ENCODE results near the gene CASP8.
"Not testable (repeated sequence)": the region's sequence is repeated elsewhere in the genome, so short reads cannot be mapped to it uniquely, and the experiment has no call there.

Gene CASP8

DNA sequence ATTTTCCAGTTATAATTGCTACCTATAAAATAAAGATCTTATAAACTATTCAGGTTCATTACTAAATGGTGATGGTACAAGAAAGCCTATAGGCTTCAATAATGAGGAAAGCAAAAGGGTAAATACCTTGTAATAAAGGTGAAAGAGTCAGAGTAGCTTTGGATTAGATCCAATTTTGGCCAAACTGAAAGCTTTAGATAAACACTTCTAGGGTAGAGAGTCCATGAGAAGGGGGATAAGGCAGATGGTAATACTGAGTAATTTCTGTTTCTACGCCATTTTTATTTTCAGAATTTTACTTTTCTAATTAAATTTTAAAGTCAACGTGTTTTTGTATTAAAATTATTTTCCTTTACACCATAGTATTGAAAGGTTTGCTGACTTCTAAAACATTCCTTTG, 9.4 kb downstream of the CASP8 start:
- DNase-seq (ENCODE audit: low read depth in 2 of 2): no peak

GRCh38 chr2:201270293-201271001, 10.1 kb downstream of the CASP8 start:
- DNase-seq (ENCODE audit: low read depth in 2 of 2): no peak

DNA sequence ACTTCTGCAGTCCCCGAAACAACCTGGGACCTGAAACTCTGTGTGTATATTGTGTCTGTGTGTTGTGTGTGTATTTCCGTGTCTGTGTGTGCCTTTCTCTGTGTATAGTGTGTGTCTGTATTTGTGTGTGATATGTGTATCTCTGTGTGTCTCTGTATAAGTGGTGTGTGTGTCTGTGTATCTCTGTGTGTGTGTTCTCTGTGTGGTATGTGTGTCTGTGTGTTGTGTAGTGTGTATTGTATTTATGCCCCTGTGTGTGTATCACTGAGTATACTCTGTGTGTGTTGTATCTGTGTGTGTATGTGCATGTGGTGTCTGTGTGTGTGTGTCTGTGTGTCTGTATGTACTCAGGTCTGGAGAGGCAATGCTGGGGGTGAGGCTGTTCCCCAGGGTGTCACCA, 11.6 kb downstream of the CASP8 start:
- DNase-seq (ENCODE audit: low read depth in 2 of 2): no peak

DNA sequence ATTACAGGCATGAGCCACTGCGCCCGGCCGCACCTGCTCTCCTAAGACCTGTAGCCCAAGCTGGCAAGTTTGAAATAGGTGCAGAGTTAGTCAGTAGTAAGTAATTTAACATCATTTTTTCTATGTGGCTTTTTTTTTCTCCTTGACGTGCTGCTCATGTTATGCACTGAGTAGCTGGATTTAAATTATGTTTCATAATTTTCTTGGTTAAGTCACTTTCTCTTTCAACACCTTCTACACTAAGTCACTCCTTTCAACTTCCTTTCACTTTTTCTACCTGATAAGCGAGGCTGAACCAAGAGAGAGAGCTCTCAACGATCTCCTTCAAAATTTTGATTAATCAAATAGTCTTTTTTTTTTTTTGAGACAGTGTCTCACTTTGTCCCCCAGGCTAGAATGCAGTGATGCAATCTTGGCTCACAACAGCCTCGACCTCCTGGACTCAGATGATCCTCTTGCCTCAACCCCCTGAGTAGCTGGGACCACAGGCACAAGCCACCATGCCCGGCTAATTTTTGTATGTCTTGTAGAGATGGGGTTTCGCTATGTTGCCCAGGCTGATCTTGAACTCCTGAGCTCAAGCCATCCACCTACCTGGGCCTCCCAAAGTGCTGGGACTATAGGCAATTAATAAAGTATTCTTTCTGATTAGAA, 13.1 kb downstream of the CASP8 start:
- DNase-seq (ENCODE audit: low read depth in 2 of 2): no peak

GRCh38 chr2:201275069-201275468, 14.7 kb downstream of the CASP8 start:
- no peak for DNase-seq (ENCODE audit: low read depth in 2 of 2)

DNA sequence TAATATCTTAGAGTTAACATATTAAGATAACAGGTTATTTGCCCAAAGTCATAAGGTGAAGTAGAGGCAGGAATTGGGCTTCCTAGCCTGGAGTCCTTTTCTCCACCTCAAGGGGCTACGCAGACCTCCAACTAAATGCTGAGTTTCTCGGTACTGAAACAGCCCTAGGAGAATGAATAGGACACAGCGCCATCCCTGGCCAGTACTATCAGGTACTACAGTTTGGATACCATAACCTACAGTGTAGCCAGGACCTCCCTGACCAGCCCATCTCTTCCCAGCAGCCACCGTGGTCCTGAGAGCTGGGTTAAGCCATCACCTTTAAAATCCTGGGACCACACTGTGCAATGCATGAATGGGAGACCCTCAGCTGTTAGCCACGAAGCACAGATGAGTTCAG, 15.7 kb downstream of the CASP8 start:
- no peak for DNase-seq (ENCODE audit: low read depth in 2 of 2)

DNA sequence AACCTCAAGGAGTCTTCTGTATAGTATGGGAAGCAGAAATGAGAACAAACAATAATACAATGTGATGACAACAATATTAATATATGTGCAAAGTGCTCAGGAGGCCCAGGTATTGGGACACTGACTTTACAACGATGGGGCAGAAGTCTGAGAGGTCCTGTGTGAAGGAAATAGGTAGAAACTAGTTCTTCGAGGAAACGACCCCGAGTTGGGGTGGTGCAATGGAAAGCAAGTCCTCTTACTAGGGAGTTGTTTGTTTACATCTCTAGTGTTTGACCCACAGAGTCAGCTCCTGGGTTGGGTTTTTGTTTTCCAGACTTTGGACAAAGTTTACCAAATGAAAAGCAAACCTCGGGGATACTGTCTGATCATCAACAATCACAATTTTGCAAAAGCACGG, 16.2 kb downstream of the CASP8 start:
- no peak for DNase-seq (ENCODE audit: low read depth in 2 of 2)

DNA sequence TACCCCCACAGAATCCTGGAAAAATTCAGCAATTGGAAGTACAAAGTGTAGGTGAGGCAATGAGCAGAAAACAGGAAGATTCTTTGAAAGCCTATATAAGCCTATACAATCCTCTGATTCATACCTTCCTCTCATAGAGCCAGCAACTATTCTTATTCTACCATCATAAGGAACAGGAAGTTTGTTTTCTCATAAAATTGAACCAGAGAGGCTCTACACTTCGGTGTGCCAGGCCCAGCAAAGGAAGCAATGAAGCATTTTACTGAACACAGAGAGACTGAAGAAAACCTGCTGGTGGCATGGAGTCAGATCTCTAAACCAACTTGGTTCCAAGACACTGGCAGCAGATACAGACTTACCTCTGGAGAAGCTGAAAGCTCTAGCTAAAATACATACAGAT, 18.7 kb downstream of the CASP8 start:
- DNase-seq (ENCODE audit: low read depth in 2 of 2): no peak

DNA sequence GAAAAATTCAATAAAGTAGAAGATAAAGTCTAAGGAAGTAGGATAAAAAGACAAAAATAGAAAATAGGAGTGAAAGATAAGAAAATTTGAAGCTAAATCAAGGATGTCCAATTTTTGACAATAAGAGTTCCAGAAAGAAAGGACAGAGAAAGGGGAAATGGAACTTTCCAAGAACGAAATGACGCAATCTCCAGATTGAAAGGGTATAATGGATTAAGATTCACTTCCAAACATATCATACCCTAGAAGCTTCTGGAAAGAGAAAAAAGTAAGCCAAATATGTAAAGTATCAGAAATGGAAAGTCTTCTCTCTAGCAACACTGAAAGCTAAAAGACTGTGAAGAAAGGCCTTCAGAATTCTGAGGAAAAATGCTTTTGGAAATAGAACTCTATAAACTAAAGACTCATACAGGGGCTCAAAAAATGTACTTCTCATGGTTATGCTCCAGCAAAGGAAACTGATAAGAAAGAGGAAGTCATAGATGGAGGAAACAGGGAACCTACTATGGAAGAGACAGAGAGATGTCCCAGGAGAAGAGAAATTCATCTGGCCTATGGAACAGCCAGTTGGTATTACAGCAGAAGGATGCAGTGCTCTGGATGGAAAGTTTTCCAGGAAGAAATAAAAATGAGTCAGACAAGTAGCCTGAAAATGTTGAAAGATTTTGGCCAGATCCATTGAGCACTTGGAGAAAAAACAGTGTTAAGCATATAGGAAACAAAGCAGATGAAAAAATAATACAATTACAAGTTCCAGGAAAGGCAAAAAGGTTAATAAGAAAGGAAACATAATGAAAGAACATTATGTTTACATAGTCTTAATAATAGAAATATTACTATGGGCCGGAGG, 20.1 kb downstream of the CASP8 start:
- no peak for DNase-seq (ENCODE audit: low read depth in 2 of 2)

GRCh38 chr2:201285499-201285898, 25.2 kb downstream of the CASP8 start:
- no peak for DNase-seq (ENCODE audit: low read depth in 2 of 2)

GRCh38 chr2:201290457-201291148, 30.3 kb downstream of the CASP8 start:
- not testable (repeated sequence) for DNase-seq (ENCODE audit: low read depth in 2 of 2)

DNA sequence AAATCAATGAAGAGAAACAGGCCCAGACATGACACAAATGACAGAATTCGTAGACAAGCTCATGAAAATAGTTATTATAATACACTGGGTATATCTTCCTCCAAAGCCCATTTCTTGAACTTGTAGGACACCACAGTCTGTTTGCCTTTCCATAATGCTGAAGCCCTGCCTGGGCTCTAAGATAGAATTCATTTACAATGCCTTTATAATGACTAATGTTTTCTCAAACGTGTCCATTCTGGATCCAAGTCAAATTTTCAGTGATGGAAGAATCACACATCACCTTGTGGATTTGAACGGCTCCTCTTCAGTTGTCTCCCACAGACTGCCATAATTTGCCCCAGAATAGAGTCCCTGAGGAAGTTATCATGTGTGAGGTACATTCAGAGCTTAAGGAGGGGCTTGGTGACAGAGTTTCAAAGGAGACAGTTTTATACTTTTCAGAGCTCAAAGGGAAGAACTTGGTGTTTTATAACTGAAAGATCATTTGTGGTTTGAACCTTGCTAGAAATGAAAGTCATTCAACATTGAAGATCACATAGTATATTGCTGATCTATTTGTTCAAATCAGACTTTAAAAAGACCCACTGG, 38.2 kb downstream of the CASP8 start:
- no peak for DNase-seq (ENCODE audit: low read depth in 2 of 2)

DNA sequence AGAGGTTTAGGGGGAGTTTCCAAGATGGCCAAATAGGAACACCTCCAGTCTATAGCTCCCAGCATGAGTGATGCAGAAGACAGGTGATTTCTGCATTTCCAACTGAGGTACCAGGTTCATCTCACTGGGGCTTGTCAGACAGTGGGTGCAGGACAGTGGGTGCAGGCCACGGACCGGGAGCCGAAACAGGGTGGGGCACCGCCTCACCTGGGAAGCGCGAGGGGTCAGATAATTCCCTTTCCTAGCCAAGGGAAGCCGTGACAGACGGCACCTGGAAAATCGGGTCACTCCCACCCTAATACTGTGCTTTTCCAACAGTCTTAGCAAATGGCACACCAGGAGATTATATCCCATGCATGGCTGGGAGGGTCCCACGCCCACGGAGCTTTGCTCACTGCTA, 39.6 kb downstream of the CASP8 start:
- DNase-seq (ENCODE audit: low read depth in 2 of 2): not testable (repeated sequence)

DNA sequence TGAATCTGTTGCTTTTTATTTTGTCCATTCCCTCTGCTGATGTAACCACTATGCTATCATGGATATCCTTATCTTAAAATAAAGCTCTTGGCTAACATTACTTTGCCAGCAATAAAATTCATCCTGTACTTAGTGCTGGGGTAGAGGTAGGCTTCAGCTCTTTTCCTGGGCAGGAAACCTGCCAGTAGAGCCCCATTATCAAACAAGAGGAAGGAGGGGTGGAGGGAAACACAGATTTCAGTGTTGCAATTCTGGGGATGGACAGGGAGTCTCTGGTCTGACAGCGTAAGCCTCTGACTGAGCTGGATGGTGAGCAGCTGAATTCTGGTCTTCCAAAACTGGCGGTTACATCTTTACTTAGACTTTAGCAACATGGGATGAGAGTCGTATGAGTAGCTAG, 47.5 kb downstream of the CASP8 start:
- no peak for DNase-seq (ENCODE audit: low read depth in 2 of 2)

DNA sequence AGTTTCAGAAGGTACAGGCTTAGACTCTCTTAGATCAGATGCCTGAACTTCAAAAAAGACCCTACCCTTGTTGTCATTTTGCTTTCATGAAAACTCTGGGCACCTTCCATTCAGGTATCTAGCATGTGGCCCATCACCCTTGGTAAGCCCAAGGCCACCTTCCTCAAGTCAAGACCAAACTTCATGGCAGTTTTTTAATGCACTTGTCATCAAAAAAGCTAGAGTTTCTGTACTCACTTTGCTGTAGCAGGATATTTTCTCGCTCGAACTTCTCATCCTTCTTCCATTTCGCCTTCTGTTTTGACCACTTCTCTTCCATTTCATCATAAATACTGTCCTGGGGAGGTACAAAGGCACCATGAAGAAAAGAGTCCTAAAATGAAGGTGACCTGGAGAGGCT, 48.6 kb downstream of the CASP8 start:
- DNase-seq (ENCODE audit: low read depth in 2 of 2): no peak

- no peak for DNase-seq (ENCODE audit: low read depth in 2 of 2)
Measured at GRCh38 chr2:201313362-201313761, 53.0 kb downstream of the CASP8 start.

DNA sequence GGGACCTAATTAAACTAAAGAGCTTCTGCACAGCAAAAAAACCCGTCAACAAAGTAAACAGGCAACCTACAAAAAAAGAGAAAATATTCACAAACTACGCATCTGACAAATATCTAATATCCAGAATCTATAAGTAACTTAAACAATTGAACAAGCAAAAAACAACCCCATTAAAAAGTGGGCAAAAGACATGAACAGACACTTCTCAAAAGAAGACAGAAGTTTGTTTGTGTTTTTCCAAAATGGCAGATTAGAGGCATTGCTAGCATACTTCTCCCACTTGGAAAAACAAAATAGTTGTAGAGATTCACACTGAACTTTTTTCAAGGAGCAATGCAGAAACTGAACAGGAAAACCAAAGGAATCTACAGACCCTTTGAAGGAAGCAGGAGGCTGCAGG, 59.2 kb downstream of the CASP8 start:
- DNase-seq (ENCODE audit: low read depth in 2 of 2): no peak

DNA sequence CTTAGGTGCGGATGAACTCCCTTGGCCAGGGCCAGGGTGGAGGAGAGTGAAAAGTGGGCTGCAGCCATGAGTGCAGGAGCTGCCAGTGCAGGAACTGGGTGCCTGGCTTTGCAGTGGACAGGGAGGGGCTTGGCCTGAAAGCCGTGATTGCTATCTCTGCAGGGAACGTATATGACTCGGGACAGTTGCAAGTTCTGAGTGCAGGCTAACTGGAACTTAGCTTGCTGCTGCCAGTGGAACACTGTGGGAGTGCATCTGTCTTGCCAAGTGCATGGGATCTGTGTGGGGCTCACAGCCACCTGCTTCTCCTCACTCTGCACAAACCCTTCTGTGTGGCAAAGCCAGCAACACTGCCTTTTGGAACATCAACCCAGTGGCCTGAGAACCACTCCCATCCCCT, 59.9 kb downstream of the CASP8 start:
- no peak for DNase-seq (ENCODE audit: low read depth in 2 of 2)

- DNase-seq (ENCODE audit: low read depth in 2 of 2): no peak
Measured at GRCh38 chr2:201320701-201321100, 60.4 kb downstream of the CASP8 start.

- DNase-seq (ENCODE audit: low read depth in 2 of 2): no peak
Measured at GRCh38 chr2:201322772-201323171, 62.4 kb downstream of the CASP8 start.

DNA sequence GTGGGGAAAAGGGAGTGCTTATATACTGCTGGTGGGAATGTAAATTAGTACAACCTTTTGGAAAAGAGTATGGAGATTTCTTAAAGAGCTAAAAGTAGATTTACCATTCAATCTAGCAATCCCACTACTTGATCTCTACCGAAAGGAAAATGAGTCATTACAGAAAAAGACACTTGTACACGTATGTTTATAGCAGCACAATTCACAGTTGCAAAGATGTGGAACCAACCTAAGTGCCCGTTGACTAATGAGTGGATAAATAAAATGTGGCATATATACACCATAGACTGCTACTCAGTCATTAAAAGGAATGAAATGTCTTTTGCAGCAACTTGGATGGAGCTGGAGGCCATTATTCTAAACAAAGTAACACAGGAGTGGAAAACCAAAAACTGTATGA, 67.3 kb downstream of the CASP8 start:
- DNase-seq (ENCODE audit: low read depth in 2 of 2): no peak

DNA sequence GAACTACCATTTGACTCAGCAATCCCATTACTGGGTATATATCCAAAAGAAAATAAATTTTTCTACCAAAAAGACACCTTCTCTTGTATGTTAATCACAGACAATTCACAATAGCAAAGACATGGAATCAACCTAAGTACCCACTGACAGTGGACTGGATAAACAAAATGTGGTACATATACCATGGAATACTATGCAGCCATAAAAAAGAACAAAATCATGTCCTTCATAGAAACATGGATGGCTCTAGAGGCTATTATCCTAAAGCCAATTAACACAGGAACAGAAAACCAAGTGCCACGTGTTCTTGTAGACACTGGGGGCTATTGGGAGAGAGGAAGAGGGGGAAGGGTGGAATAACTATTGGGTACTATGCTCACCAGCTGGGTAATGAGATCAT, 69.1 kb downstream of the CASP8 start:
- no peak for DNase-seq (ENCODE audit: low read depth in 2 of 2)
